GM12875 (cell line): ENCODE data around the gene GUCA2A.

ENCODE experiments used
- H3K4me3 ChIP-seq: one replicate; pipeline ENCODE4 v1.5.1; 2011; ENCODE audit warnings: low read depth, low read length, control low read depth
- TF ChIP-seq, protein P1 (sequence below): IDR thresholded peaks from 2 replicates; pipeline ENCODE4 v1.5.1; 2011; ENCODE audit warnings: low read depth, mild to moderate bottlenecking, control low read depth, inconsistent platforms, low read length, moderate library complexity, borderline replicate concordance; ENCODE audit not compliant: insufficient read depth

Gene GUCA2A

DNA sequence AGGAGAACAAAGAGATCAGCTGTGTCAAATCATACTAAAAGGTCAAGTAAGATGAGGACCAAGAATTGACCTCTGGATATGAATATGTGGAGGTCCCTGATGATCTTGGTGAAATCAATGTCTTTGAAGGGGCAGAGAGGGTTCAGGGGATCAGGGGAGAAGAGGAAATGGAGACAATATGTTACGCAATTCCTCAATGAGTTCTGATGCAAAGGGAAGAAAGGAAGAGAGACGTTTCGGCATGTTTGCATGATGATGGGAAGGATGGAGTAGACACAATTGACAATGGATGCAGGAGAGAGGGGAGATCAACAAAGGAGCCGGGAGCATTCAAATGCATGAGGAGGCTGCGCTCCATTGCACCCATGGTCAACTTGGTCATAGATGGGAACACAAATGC, 47.3 kb downstream of the GUCA2A start:
- TF ChIP-seq, protein P1, sequence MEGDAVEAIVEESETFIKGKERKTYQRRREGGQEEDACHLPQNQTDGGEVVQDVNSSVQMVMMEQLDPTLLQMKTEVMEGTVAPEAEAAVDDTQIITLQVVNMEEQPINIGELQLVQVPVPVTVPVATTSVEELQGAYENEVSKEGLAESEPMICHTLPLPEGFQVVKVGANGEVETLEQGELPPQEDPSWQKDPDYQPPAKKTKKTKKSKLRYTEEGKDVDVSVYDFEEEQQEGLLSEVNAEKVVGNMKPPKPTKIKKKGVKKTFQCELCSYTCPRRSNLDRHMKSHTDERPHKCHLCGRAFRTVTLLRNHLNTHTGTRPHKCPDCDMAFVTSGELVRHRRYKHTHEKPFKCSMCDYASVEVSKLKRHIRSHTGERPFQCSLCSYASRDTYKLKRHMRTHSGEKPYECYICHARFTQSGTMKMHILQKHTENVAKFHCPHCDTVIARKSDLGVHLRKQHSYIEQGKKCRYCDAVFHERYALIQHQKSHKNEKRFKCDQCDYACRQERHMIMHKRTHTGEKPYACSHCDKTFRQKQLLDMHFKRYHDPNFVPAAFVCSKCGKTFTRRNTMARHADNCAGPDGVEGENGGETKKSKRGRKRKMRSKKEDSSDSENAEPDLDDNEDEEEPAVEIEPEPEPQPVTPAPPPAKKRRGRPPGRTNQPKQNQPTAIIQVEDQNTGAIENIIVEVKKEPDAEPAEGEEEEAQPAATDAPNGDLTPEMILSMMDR = no peak
- no peak overlapping the region for H3K4me3 ChIP-seq

DNA sequence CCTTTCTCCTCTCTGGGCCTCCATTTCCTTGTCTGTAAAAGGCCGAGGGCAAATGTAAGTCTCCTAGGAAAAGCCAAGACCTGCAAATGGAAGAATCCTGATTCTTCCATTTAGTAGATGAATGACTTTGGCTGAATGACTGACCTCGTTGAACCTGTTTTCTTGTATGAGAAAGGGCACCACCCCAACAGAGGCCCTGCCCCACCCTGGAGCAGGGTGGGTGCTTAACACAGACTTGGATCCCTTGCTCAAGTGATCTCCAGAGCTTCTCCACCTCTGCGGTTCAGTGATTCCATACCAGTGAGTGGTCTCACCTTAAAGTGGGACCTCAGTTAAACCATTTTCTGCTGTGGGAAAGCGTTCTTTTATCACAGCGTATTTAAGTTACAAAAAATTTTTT, 50.3 kb downstream of the GUCA2A start:
- TF ChIP-seq, protein P1 = no peak

More for the DNA sequence above, 50.3 kb downstream of the GUCA2A start:
- H3K4me3 ChIP-seq = no peak overlapping the region
